Measurements from ENCODE around the gene TMEM35A. TPM values are rescaled to one million over a fixed set of nuclear protein-coding genes. Genes with fewer than 3 reads are reported as not detected.

The TMEM35A gene
- polyA plus RNA-seq, 1 of the 3 experiments (the other 2 are of a cell fraction), result 5.6 TPM

- CTCF ChIA-PET, result no interaction called here
- Histone ChIP-seq H2AFZ (ENCODE audit: low read depth) (peak overlapping the region; percentile 59), H3K9me3 (no peaks in the 10 kb centered on the region), H3K27ac (ENCODE audit: low read depth in 2 of 2, low read length in 1 of 2) (peak overlapping the region in 1 of 2 experiments; percentile 64; a peak in 2 of 4 replicates), H3K9me2 (no peaks in the 10 kb centered on the region), H3K9ac (peak overlapping the region; percentile 72), H3K4me2 (peak overlapping the region; percentile 70), H4K20me1 (ENCODE audit: insufficient read depth) (no peaks in the 10 kb centered on the region), H3F3A (replicated peaks; ENCODE audit: insufficient read depth) (peaks cover 6% of the 10 kb centered on the region), H3K4me3 (ENCODE audit: low read depth in 2 of 2, low read length in 1 of 2) (peak overlapping the region; percentile 49 to 58), H3K27me3 (ENCODE audit: insufficient read depth) (no peaks in the 10 kb centered on the region; the same call in 1 of the 2 replicates), H3K36me3 (replicated peaks in 1 of 2; ENCODE audit: control insufficient read depth in 1 of 2, insufficient read depth in 2 of 2, low read length in 1 of 2) (no peaks in the 10 kb centered on the region), H3K4me1 (ENCODE audit: control insufficient read depth in 1 of 2, insufficient read depth in 2 of 2, low read depth in 1 of 2, low read length in 1 of 2) (peaks cover 0 to 3% of the 10 kb centered on the region in 2 experiments; a peak in 1 of 4 replicates), H3K79me2 (ENCODE audit: insufficient read depth) (peaks cover 16% of the 10 kb centered on the region; the same call in 1 of the 2 replicates)
- POLR2A ChIA-PET, result no interaction called here
- no peak for DNase-seq
- 16% methylated on average over 4 of the region's 5 CpGs for WGBS (ENCODE audit: low lambda C conversion rate)
- no peak for TF ChIP-seq USF2 (IDR thresholded peaks at IDR 0.05; ENCODE audit: borderline replicate concordance, low read depth, low read length)
- TF ChIP-seq FOSL2 (IDR thresholded peaks at IDR 0.05; ENCODE audit: borderline replicate concordance, low read depth), result no peak
- TF ChIP-seq JUND (IDR thresholded peaks at IDR 0.05), result no peak
- TF ChIP-seq RXRA (IDR thresholded peaks at IDR 0.05; ENCODE audit: borderline replicate concordance, low read depth), result no peak
- TF ChIP-seq YY1 (IDR thresholded peaks at IDR 0.05; ENCODE audit: low read depth), result no peak
- no peak for TF ChIP-seq USF1 (IDR thresholded peaks at IDR 0.05; ENCODE audit: borderline replicate concordance, low read depth)
- TF ChIP-seq NRF1 (IDR thresholded peaks at IDR 0.05; ENCODE audit: low read depth, low read length), result no peak
- no peak for TF ChIP-seq FOXJ3 (CRISPR knock-in tag; IDR thresholded peaks at IDR 0.05)
- TF ChIP-seq MAX (IDR thresholded peaks at IDR 0.05; ENCODE audit: low read depth), result no peak
- no peak for TF ChIP-seq ELF1 (IDR thresholded peaks at IDR 0.05)
- no peak for TF ChIP-seq MEF2A (IDR thresholded peaks at IDR 0.05; ENCODE audit: borderline replicate concordance, low read depth)
- TF ChIP-seq TAF1 (IDR thresholded peaks at IDR 0.05; ENCODE audit: borderline replicate concordance, low read depth, low read length), result no peak
- TF ChIP-seq CTCF (IDR thresholded peaks at IDR 0.05), result no peak
These were observed 27.5 kb upstream of the TMEM35A start for GRCh38 chrX:101051153-101051548.

All from SK-N-SH (cell line).